A673 (cell line): ENCODE data around the gene KLRC4.
"Not testable (repeated sequence)": the region's sequence is repeated elsewhere in the genome, so short reads cannot be mapped to it uniquely, and the experiment has no call there.

ENCODE experiments used
- CTCF ChIP-seq: fragments of 300-800, 200-600 bp; sonication (generic); conservative IDR thresholded peaks from 2 replicates; pipeline ENCODE4 v1.5.1; 2017; ENCODE audit warnings: low read depth, mild to moderate bottlenecking, antibody characterized with exemption, low read length, moderate library complexity, mixed read lengths
- EZH2 ChIP-seq: fragments of 200-600 bp; sonication (generic); IDR thresholded peaks from 2 replicates; pipeline ENCODE4 v1.6.1; 2017; ENCODE audit warnings: borderline replicate concordance, low read depth, mild to moderate bottlenecking, mixed read lengths, antibody characterized with exemption, low read length; ENCODE audit not compliant: poor library complexity, severe bottlenecking

- TF ChIP-seq CTCF, EZH2: not testable (repeated sequence)
These were observed 14.9 kb downstream of the KLRC4 start for GRCh38 chr12:10394531-10395152.
